GM12892 (cell line): ENCODE results near the gene MTG2.

ENCODE experiments used
- POLR2A ChIP-seq: IDR thresholded peaks from 2 replicates; pipeline ENCODE4 v1.6.1; 2011; ENCODE audit warnings: low read depth, low read length, control low read depth
- POLR2AphosphoS5 ChIP-seq: IDR thresholded peaks from 2 replicates; pipeline ENCODE4 v1.6.1; 2011; ENCODE audit warnings: low read depth, low read length, control low read depth

- TF ChIP-seq POLR2A (no peak), POLR2AphosphoS5 (no peak)
These were observed 37.3 kb downstream of the MTG2 start, which contains the start of gene HRH3 for GRCh38 chr20:62219992-62220665.
